ENCODE data around the gene ZNF268.

The ZNF268 gene

DNA sequence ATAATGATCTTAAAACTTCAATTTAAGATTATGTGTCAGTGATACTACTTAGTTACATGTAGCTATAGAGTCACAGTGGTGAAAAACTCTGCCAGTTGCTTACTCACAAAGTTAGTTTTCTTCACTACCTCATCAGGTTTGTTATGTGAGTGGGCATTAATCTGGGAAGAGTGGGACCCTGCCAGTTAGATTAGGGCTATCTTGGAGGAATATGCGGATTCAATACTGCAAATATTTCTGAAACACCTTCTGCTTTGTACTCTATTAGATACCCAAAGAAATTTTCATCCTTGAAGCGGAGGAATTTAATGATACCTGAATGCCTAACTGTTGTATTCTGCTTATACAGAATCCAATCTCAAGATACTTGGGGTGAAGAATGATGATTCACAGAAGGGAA lies 25.1 kb downstream of the ZNF268 start:
- Mint-ChIP-seq H3K4me3 (no peak overlapping the region), H3K36me3 (ENCODE audit: low read depth) (peaks cover 64% of the 10 kb centered on the region), H3K27ac (no peak overlapping the region), H3K4me1 (ENCODE audit: low read depth) (no peaks in the 10 kb centered on the region), H3K9me3 (peaks cover 51% of the 10 kb centered on the region), H3K27me3 (no peaks in the 10 kb centered on the region)
- no peak for DNase-seq

DNA sequence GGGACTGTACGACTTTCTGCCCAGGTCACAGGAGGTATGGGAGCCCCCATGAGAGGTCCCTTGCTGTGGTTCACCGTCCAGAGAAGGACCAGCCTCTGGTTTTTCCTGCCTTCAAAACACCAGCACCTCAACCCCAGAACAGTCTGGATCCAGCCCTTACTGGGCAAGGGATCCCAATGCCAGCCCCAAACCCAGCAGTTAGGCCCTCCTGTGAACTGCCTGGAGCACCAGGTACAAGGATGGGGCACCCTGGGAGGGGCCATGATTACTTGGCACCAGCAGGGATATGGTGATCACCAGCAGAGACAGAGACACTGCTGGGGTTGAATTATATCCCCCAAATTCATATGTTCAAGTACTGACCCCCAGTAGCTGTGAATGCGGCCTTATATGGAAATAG lies 34.4 kb downstream of the ZNF268 start:
- DNase-seq: no peak
- no peaks in the 10 kb centered on the region for H3K4me1 Mint-ChIP-seq (ENCODE audit: low read depth)
- no peak overlapping the region for H3K27ac Mint-ChIP-seq
- H3K9me3 Mint-ChIP-seq: peaks cover 53% of the 10 kb centered on the region
- H3K27me3 Mint-ChIP-seq: no peaks in the 10 kb centered on the region
- peaks cover 15% of the 10 kb centered on the region for H3K36me3 Mint-ChIP-seq (ENCODE audit: low read depth)
- no peak overlapping the region for H3K4me3 Mint-ChIP-seq

DNA sequence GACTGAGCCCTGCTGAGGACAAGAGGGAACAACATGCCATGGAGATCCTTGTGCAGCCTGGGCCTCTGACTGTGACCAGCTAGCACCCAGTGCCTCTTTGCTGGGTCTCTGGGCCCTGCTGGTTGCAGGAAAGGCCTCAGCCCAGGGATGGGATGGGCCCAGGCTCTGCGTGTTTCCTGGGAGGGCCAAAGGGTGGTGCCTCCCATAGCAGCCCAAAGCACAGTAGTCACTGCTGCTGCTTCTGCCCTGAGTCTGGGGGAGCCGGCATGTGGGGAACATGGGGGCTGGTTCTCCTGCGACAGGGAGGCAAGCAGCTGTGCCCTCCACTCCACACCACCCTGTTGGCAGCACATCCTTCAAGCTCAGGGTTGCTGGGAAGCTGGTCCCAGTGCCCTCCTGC lies 35.9 kb downstream of the ZNF268 start:
- Mint-ChIP-seq H3K4me3 (no peak overlapping the region), H3K9me3 (peaks cover 58% of the 10 kb centered on the region), H3K27ac (no peak overlapping the region), H3K4me1 (ENCODE audit: low read depth) (no peaks in the 10 kb centered on the region), H3K27me3 (no peaks in the 10 kb centered on the region), H3K36me3 (ENCODE audit: low read depth) (peaks cover 10% of the 10 kb centered on the region)
- no peak for DNase-seq

DNA sequence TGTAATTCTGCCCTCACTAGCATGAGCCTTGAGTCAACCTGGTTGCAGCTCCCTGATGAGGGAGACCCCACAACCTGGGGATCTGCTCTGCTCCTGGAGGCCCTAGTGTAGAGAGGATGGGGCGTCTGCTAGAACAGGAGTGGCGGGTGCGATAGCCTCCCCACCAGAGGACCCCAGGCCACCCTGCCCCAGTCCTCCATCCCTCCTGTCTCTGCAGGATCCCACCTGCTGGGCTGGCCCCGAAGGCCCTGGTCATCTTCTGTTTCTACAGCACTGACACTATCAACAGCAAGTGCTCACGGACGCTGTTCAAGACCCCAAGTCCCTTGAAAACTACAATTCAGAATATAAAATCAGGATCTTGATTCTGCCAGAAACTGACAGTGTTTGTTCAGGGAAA lies 39.2 kb downstream of the ZNF268 start:
- Mint-ChIP-seq H3K4me3 (no peak overlapping the region), H3K4me1 (ENCODE audit: low read depth) (no peaks in the 10 kb centered on the region), H3K36me3 (ENCODE audit: low read depth) (no peaks in the 10 kb centered on the region), H3K27ac (no peak overlapping the region), H3K27me3 (no peaks in the 10 kb centered on the region), H3K9me3 (peaks cover 41% of the 10 kb centered on the region)
- DNase-seq: no peak

DNA sequence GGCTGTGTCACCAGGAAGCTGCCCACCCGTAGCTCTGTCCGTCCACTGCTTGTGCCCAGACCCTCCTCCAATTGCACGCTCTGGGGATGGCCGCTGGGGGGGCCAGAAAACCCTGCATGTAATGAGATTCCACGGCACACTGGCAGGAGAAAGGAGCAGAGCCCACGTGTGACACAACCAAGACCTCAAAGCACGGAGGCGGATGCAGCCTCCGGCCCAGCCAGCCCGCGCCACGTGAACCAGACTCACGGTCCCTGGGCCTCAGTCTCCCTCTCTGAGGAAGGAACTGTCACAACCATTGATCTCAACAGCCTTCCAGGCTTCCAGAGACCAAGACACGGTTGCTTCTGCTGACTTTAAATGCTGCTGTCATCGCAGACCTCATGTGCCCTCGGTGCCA lies 39.9 kb downstream of the ZNF268 start:
- H3K9me3 Mint-ChIP-seq: peaks cover 39% of the 10 kb centered on the region
- no peak overlapping the region for H3K4me3 Mint-ChIP-seq
- H3K27ac Mint-ChIP-seq: no peak overlapping the region
- no peaks in the 10 kb centered on the region for H3K27me3 Mint-ChIP-seq
- no peak for DNase-seq
- no peaks in the 10 kb centered on the region for H3K36me3 Mint-ChIP-seq (ENCODE audit: low read depth)
- H3K4me1 Mint-ChIP-seq (ENCODE audit: low read depth): no peaks in the 10 kb centered on the region

DNA sequence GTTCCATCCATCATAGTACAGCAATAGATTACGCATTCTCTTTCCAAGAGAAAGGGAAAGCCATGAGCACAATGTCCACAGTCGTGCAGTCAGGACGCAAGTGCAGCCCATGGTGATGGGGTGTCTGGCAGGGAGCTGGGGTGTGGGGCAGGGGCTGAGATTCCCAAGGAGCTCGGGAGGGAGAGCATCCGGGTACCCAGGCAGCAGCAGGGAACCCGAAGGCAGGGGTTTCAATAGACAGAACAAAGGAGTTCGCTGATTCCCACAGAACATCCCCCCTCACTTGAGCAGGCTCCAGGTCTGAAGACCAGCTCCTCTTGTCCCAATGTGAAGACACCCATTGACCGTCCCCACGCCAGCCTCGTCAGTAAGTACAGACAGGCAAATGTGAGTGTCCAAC lies 40.9 kb downstream of the ZNF268 start:
- H3K36me3 Mint-ChIP-seq (ENCODE audit: low read depth): no peaks in the 10 kb centered on the region
- H3K4me3 Mint-ChIP-seq: no peak overlapping the region
- DNase-seq: no peak
- H3K9me3 Mint-ChIP-seq: peaks cover 39% of the 10 kb centered on the region
- H3K4me1 Mint-ChIP-seq (ENCODE audit: low read depth): no peaks in the 10 kb centered on the region
- H3K27me3 Mint-ChIP-seq: no peaks in the 10 kb centered on the region
- H3K27ac Mint-ChIP-seq: no peak overlapping the region

DNA sequence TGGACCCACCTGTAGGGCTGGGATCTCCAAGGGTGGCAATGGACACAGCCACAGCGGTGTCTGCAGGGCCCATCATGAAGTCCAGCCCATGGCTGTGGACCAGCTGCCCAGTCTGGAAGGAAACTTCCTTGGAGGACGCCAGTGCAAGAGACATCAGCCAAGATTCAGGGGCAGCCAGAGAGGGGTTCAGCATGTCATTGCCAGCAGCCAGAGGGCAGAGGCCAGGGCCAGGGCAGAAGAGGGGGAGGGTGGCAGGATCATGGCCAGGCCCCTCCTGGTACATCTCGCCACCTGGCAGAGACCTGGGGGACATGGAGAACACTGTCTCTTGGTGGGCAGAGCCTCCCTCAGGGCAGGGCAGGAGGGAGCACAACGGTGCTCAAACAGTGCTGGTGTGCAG lies 44.2 kb downstream of the ZNF268 start:
- H3K4me1 Mint-ChIP-seq (ENCODE audit: low read depth): no peaks in the 10 kb centered on the region
- H3K36me3 Mint-ChIP-seq (ENCODE audit: low read depth): no peaks in the 10 kb centered on the region
- no peak overlapping the region for H3K4me3 Mint-ChIP-seq
- H3K27ac Mint-ChIP-seq: no peak overlapping the region
- peaks cover 7% of the 10 kb centered on the region for H3K27me3 Mint-ChIP-seq
- peaks cover 15% of the 10 kb centered on the region for H3K9me3 Mint-ChIP-seq
- DNase-seq: no peak

DNA sequence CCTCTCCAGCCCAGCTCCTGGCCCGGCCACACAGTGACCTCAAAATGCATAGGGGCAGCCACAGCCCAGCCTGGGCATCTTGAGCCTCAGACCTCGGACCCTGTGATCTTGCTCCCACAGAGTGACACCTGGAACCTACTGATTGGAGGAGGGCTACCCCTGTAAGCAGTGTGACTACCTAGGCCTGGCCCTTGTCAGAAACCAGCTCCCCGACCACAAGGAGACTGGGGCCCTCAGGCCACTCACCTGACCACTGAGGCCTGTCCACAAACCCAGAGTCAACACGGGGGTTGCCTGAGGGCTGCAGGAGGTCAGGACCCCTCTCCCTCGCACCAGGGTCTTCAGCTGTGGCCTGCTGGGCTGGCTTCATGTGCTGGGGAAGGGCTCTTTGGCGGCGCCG lies 45.4 kb downstream of the ZNF268 start:
- H3K36me3 Mint-ChIP-seq (ENCODE audit: low read depth): no peaks in the 10 kb centered on the region
- DNase-seq: no peak
- peaks cover 9% of the 10 kb centered on the region for H3K9me3 Mint-ChIP-seq
- no peaks in the 10 kb centered on the region for H3K4me1 Mint-ChIP-seq (ENCODE audit: low read depth)
- no peak overlapping the region for H3K27ac Mint-ChIP-seq
- H3K27me3 Mint-ChIP-seq: peaks cover 7% of the 10 kb centered on the region
- H3K4me3 Mint-ChIP-seq: no peak overlapping the region

DNA sequence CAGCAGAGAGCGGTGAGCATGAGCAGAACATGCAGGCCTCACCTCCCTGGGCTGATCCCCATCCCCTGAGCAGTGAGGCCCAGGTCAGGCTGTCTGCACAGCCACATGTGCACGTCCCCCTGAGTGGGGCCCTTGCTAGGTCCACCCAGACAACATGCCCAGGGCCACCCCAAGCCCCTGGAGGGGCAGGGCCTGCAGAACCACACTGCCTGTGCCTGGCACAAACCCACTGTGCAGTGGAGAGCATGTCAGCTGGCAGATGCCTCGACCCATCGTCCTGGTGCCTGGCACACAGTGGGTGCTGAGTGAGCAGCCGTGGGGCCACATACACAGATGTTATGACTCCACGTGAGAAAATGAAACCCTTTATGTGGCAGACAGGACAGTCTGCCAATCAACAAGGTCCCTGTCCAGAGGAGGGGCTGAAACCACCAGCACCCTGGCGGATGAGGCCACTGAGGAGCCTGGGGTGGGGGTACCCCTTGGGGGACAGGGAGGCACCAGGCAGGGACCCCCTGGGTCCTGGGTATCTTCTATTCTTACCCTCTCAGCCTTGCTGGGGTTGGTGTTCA lies 46.1 kb downstream of the ZNF268 start:
- peaks cover 7% of the 10 kb centered on the region for H3K27me3 Mint-ChIP-seq
- H3K4me3 Mint-ChIP-seq: no peak overlapping the region
- H3K27ac Mint-ChIP-seq: no peak overlapping the region
- H3K4me1 Mint-ChIP-seq (ENCODE audit: low read depth): no peaks in the 10 kb centered on the region
- DNase-seq: no peak
- H3K36me3 Mint-ChIP-seq (ENCODE audit: low read depth): no peaks in the 10 kb centered on the region
- H3K9me3 Mint-ChIP-seq: peaks cover 3% of the 10 kb centered on the region

DNA sequence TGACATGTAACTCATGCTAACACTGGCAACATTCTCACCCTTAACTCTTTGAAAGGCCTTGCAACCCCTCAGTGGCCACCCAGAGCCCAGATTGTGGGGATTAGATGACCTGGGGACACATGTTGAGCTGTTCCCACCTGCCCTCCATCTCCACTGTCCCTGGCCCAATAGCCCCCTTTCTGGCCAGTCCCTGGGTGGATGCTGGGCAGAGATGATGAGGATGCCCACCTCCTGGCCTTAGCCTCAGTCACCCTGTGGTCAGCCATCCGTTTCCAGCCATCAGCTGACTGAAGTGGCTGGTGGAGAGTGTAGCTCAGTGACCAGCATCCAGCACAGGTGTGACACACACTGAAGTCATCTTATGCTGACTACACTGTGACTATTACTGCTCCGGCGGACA lies 49.7 kb downstream of the ZNF268 start:
- H3K27me3 Mint-ChIP-seq: peaks cover 7% of the 10 kb centered on the region
- peaks cover 10% of the 10 kb centered on the region for H3K9me3 Mint-ChIP-seq
- H3K4me1 Mint-ChIP-seq (ENCODE audit: low read depth): no peaks in the 10 kb centered on the region
- no peaks in the 10 kb centered on the region for H3K36me3 Mint-ChIP-seq (ENCODE audit: low read depth)
- H3K27ac Mint-ChIP-seq: no peak overlapping the region
- DNase-seq: no peak
- H3K4me3 Mint-ChIP-seq: no peak overlapping the region

DNA sequence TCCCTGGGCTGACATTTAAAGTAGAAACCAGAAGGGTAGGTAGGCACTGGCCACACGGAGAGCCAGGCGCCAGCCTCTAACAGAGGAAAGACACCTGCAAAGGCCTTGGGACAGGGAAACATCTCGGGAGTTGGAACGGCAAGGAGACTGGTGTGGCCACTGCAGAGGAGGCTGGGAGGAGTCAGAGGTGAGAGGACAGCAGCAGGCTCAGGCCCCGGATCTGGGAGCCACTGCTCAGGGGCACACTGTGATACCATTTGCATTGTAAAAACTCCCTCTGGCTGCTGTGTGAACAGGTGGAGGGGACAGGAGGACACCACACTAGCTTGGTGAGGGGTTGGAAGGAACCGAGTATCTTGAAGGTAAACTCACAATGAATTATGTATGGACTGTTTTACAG lies 51.7 kb downstream of the ZNF268 start:
- H3K4me1 Mint-ChIP-seq (ENCODE audit: low read depth): no peaks in the 10 kb centered on the region
- H3K27me3 Mint-ChIP-seq: peaks cover 13% of the 10 kb centered on the region
- peaks cover 16% of the 10 kb centered on the region for H3K9me3 Mint-ChIP-seq
- peaks cover 3% of the 10 kb centered on the region for H3K36me3 Mint-ChIP-seq (ENCODE audit: low read depth)
- DNase-seq: no peak
- no peak overlapping the region for H3K4me3 Mint-ChIP-seq
- H3K27ac Mint-ChIP-seq: no peak overlapping the region

DNA sequence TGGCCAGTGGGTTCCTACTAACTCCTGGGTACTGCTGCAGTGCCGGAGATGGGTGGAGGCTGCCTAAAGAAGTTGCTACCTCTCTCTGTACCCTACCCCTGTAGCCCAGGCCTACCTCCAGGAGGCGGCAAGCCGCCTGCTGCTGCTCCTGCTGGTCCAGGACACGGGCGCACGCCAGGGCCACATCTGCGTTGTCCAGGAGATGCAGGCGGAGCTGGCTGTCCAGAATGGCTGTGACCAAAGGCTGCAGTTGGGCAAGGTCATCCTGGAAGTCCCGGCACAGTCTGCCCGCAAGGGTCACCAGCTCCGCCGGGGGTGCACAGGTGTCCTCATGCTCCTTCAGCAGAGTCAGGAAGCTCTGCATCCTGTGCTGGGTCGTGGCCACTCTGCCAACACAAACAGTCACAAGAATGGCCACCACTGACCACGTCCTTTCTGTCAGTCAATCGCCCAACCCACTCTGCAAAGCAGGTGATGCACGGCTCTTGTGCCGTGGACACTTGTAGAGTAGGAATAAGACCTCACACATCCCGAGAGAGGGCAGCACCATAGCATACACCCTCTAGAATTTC lies 52.8 kb downstream of the ZNF268 start:
- Mint-ChIP-seq H3K4me3 (no peak overlapping the region), H3K9me3 (peaks cover 16% of the 10 kb centered on the region), H3K27me3 (peaks cover 13% of the 10 kb centered on the region), H3K36me3 (ENCODE audit: low read depth) (peaks cover 3% of the 10 kb centered on the region), H3K27ac (no peak overlapping the region), H3K4me1 (ENCODE audit: low read depth) (no peaks in the 10 kb centered on the region)
- DNase-seq: no peak

DNA sequence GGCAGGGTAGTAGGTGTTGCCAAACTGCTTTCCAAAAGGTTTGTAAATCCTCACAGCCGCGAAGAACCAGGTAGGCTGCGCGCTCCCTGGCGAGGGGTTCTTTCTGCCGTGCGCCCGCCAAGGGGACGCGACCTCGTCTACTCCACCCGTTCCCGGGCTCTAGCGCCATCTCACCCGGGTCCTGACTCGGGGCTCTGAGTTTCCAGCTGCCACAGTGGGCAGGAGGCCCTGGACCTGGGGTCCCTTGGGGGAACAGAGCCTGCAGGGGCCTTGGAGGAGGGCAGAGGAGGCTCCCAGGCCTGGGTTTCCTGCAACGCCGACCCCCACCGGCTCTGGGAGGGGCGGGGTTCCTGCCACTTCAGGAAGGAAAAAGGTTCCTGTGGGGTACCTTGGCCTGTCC lies 53.7 kb downstream of the ZNF268 start:
- peaks cover 25% of the 10 kb centered on the region for H3K9me3 Mint-ChIP-seq
- H3K4me1 Mint-ChIP-seq (ENCODE audit: low read depth): no peaks in the 10 kb centered on the region
- peaks cover 18% of the 10 kb centered on the region for H3K27me3 Mint-ChIP-seq
- peaks cover 3% of the 10 kb centered on the region for H3K36me3 Mint-ChIP-seq (ENCODE audit: low read depth)
- DNase-seq: no peak
- no peak overlapping the region for H3K4me3 Mint-ChIP-seq
- H3K27ac Mint-ChIP-seq: no peak overlapping the region

DNA sequence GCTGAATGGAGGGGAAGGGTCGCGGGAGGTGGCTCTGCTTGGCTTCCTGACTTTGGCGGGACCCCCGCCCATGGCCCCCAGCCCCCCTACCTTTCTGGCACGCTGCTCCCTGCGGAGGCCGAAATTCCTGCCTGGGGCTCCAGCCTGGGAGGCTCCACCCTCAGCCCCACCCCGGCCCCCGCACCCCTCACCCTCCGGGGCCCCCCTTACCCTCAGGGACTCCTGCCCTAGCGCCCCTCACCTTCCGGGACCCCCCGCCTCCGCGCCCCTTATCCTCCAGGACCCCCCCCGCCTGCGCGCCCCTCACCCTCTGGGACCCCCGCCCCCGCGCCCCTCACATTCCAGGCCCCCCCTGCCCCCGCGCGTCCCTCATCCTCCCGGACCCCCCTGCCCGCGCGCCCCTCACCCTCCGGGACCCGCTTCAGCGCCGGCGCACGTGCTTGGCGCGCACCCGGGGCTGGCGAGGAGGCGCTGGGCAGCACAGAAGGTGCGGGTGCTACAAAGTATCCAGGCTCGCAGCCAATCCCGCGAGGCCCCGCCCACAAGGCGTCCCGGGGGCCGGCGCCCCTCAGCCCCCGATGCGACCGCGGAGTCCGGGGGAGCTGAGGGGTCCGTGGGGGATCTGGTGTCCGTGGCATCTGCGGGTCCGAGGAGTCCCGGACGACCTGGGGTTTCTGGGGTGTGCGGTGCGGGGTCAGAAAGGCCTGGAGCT lies 54.3 kb downstream of the ZNF268 start, which contains the start of gene ANHX:
Gene ANHX, minus strand, starts transcription at position 477 of the 712 bp plus-strand sequence. CDS start 1,521 bp downstream, outside the sequence.
- no peak within 1 kb of the TSS for H3K4me3 Mint-ChIP-seq
- peaks cover 15% of the 10 kb centered on the region for H3K27me3 Mint-ChIP-seq
- H3K9me3 Mint-ChIP-seq: peaks cover 27% of the 10 kb centered on the region
- no peaks in the 10 kb centered on the region for H3K4me1 Mint-ChIP-seq (ENCODE audit: low read depth)
- H3K36me3 Mint-ChIP-seq (ENCODE audit: low read depth): peaks cover 3% of the 10 kb centered on the region
- no peak for DNase-seq
- no peak within 1 kb of the TSS for H3K27ac Mint-ChIP-seq

DNA sequence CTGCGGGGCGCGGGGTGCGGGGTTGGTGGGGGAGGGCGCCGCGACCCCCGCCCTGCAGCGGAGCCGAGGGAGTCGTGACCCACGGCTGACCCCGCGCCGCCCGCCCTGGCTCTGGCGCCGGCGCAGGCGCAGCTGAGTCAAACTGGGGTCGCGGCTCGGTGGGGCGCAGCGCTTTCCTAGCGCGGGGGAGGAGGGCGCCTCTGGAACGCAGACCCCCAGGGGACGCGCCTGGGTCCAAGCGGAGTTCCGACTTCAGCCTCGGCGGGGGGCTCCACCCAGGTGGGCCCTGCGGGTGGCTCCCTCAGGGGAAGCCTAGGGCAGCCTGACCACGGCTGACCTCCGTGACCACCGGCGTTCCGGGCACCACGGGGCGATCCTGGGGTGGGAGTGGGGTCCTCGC lies 54.8 kb downstream of the ZNF268 start:
- Mint-ChIP-seq H3K9me3 (peaks cover 28% of the 10 kb centered on the region), H3K4me3 (no peak overlapping the region), H3K27ac (no peak overlapping the region), H3K27me3 (peaks cover 21% of the 10 kb centered on the region), H3K36me3 (ENCODE audit: low read depth) (peaks cover 3% of the 10 kb centered on the region), H3K4me1 (ENCODE audit: low read depth) (no peaks in the 10 kb centered on the region)
- DNase-seq: no peak

All from activated T-cell treated with anti-CD3 and anti-CD28 coated beads, Interleukin-2, amount 50 U/mL, for 24 hours (primary cell).